Measurements from ENCODE around the gene BICRAL.
A peak's percentile ranks its signal among the peaks of the same experiment; 100 is the strongest.

The BICRAL gene

DNA sequence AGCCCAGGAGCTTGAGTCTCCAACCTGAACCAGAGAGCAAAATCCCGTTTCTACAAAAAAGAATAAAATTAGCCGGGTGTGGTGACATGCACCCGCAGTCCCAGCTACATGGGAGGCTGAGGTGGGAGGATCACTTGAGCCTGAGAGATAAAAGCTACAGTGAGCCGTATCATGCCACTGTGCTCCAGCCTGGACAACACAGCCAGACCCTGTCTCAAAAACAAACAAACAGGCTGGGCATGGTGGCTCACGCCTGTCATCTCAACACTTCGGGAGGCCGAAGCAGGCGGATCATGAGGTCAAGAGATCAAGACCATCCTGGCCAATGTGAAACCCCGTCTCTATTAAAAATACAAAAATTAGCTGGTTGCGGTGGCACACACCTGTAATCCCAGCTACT, 122.6 kb downstream of the BICRAL start:
- no peak for DNase-seq (ENCODE audit: low read depth, low spot score)
- in situ Hi-C loops (cut with HindIII; ENCODE audit: low sequenced_read_pairs): no loop called here
- no peak overlapping the region for H3K4me3 ChIP-seq (ENCODE audit: low read depth, low read length)
- TF ChIP-seq, protein P1, sequence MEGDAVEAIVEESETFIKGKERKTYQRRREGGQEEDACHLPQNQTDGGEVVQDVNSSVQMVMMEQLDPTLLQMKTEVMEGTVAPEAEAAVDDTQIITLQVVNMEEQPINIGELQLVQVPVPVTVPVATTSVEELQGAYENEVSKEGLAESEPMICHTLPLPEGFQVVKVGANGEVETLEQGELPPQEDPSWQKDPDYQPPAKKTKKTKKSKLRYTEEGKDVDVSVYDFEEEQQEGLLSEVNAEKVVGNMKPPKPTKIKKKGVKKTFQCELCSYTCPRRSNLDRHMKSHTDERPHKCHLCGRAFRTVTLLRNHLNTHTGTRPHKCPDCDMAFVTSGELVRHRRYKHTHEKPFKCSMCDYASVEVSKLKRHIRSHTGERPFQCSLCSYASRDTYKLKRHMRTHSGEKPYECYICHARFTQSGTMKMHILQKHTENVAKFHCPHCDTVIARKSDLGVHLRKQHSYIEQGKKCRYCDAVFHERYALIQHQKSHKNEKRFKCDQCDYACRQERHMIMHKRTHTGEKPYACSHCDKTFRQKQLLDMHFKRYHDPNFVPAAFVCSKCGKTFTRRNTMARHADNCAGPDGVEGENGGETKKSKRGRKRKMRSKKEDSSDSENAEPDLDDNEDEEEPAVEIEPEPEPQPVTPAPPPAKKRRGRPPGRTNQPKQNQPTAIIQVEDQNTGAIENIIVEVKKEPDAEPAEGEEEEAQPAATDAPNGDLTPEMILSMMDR (IDR thresholded peaks at IDR 0.05; ENCODE audit: low read depth, low read length): no peak

DNA sequence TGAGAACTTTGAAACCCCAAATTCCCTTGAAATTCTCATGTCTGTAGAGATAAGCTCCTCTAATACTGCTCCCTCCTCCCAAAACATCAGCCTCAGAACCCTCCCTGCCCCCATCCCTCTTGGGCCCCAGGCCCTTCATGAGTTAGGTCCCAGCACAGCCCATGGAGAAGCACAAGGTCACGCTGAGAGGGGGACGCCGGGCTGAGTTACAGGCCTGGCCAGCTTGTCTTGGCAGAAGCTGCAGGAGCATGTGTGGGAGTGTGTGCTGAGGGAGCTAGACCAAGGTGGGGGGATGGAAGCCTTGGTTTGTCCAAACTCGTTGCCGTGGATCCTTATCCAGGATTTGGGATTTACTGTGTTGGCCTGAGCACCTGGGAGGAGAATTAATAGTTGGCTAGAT, 125.5 kb downstream of the BICRAL start:
- no peak overlapping the region for H3K4me3 ChIP-seq (ENCODE audit: low read depth, low read length)
- in situ Hi-C loops (cut with HindIII; ENCODE audit: low sequenced_read_pairs): no loop called here
- TF ChIP-seq, protein P1 (IDR thresholded peaks at IDR 0.05; ENCODE audit: low read depth, low read length): no peak
- no peak for DNase-seq (ENCODE audit: low read depth, low spot score)

DNA sequence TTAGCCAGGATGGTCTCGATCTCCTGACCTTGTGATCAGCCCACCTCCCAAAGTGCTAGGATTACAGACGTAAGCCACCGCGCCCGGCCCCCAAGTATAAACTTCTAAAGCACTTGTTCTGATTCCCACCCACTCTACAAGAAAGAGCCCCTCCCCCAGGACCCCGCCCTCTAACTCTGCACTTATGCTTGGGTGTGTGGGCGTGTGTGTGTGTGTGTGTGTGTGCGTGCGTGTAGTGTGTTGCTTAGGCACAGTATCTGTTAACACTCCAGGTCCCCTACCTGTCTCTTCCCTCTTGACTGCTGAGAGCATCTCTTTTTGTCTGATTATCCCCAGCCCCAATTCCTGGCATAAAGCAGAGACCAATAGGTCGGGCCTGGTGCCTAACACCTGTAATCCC, 128.0 kb downstream of the BICRAL start:
- in situ Hi-C loops (cut with HindIII; ENCODE audit: low sequenced_read_pairs): no loop called here
- no peak for DNase-seq (ENCODE audit: low read depth, low spot score)
- TF ChIP-seq, protein P1 (IDR thresholded peaks at IDR 0.05; ENCODE audit: low read depth, low read length): no peak
- H3K4me3 ChIP-seq (ENCODE audit: low read depth, low read length): no peak overlapping the region

DNA sequence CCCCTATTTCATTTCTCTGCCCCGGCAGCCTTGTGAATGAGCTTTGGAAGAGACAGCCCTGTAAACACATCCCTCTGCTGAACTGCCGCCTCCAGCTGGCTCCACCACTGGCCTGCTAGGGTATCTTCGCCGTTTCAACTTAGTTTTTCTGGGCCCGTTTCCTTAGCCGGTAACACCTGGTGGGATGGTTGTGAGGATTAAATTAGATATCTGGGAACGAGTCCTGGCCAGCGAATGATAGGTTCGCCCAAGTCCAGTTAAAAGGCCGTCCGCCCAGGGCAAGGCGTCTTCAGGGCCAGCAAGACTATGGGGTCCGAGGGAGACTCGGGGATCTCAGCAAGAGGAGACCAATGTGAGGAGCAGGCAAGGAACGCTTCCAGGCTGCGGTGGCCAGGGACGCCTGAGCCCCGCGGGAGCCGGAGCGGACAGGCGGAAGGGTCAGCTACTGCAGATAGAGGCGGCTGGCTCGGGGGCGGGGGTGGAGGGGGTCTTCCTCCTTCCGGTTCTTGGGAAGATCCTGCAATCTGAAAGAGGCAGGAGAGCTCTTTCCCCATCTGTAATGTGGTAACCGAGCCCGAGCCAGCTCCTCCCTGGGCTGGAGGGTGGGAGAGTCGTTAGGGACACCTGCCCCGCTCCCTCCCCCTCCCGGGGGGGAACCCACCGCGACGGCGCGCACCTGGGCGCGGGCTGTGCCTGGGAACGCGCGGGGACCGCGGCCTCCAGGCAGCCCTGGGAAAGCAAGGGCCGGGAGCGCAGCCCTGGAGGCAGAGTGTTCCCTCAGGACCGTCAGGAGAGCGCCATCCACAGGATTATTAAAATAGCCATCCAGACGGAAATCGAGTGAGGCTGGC, 129.5 kb downstream of the BICRAL start:
- no peak for DNase-seq (ENCODE audit: low read depth, low spot score)
- H3K4me3 ChIP-seq (ENCODE audit: low read depth, low read length): peak overlapping the region; percentile 7
- in situ Hi-C loops (cut with HindIII; ENCODE audit: low sequenced_read_pairs): no loop called here
- TF ChIP-seq, protein P1 (IDR thresholded peaks at IDR 0.05; ENCODE audit: low read depth, low read length): no peak

DNA sequence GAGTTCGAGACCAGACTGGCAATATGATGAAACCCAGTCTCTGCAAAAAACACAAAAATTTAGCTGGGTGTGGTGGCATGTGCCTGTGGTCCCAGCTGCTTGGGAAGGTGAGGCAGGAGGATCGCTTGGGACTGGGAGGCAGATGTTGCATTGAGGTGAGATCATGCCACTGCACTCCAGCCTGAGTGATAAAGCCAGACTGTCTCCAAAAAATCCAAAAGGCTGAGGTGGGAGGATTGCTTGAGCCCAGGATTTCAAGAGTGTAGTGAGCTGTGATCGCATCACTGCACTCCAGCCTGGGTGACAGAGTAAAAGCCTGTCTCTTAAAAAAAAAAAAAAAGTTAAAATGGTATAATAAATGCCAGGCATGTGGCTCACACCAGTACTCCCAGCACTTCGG, 132.7 kb downstream of the BICRAL start:
- H3K4me3 ChIP-seq (ENCODE audit: low read depth, low read length): no peak overlapping the region
- in situ Hi-C loops (cut with HindIII; ENCODE audit: low sequenced_read_pairs): no loop called here
- no peak for DNase-seq (ENCODE audit: low read depth, low spot score)
- TF ChIP-seq, protein P1 (IDR thresholded peaks at IDR 0.05; ENCODE audit: low read depth, low read length): no peak

DNA sequence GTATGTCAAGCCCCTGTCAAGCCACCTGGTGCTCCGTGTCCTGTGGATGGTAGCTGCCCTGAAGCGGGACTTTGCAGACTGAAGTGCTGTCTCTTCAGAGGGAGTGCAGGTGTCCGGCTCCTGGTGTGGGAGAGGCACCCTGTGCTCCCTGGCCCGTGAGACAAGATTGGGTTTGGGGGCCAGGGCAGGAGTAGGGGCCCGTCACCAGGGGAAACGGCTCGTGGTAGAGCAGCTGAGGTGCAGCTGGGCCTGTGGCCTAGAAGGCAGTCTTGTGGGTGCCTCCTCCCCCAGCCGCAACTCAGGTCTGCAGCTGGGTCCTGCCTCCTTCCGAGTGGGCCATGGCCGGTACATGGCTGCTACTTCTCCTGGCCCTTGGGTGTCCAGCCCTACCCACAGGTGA, 133.9 kb downstream of the BICRAL start, which contains the start of gene PTCRA:
PTCRA (plus strand) TSS at position 322 of the 400 bp plus-strand sequence; CDS start at position 339, 17 bp downstream.
- TF ChIP-seq, protein P1 (IDR thresholded peaks at IDR 0.05; ENCODE audit: low read depth, low read length): no peak
- H3K4me3 ChIP-seq (ENCODE audit: low read depth, low read length): no peak within 1 kb of the TSS
- no peak for DNase-seq (ENCODE audit: low read depth, low spot score)
- in situ Hi-C loops (cut with HindIII; ENCODE audit: low sequenced_read_pairs): no loop called here

Data from astrocyte of the spinal cord (primary cell).